ENCODE results near the gene SCAMP5. TPM values are rescaled to one million over a fixed set of nuclear protein-coding genes. Genes with fewer than 3 reads are reported as not detected.

SCAMP5 gene
- total RNA-seq, 4 donors from 2014 or later: 7.6 to 16.7 (median 10.1) TPM

DNA sequence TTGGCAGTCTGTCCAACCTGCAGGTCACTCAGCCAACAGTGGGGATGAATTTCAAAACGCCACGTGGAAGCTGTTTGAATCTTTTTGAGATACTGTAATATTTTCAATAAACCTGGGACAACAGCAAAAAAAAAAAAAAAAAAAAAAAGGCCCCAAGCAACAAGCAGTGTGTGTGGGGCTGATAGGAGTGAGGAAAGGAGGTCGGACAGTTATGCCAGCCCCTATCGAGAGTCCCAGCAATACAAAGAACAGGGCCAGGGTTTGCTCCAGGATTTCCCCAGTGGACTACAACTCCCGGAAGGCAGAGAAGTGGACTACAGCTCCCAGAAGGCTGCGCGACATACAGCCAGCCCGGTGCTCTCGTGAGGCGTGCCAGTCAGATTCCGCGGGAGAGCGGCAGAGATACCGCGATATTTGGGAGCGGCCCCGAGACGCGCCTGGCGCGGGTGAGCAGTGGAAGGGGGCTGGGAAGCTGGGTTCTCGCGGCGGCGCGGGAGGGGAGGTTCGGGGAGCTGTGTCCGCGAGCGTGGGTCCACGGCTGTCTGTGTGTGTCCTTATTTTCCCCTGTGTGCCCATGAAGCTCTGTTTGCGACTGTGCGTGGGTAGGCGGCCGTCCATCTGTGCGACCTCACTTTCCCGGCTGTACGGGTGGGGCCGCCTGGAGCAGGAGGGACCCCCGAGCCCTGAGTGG is 28.0 kb downstream of the SCAMP5 start, which contains the start of gene PPCDC:
TSS of gene PPCDC (plus strand) at position 410 of the 691 bp plus-strand sequence. CDS start 4,729 bp downstream, outside the sequence.
- Histone ChIP-seq H3K27me3 (no peaks in the 10 kb centered on the region), H3K27ac (peak within 1 kb of the TSS; percentile 58 to 84 (median 77)), H3K36me3 (no peaks in the 10 kb centered on the region), H3K4me3 (replicated peaks in 1 of 3) (peak within 1 kb of the TSS; percentile 38 to 70 (median 58)), H3K9me3 (no peaks in the 10 kb centered on the region), H3K4me1 (peaks cover 5 to 12% of the 10 kb centered on the region in 2 donors)
- DNase-seq: peak; percentile 97 to 98
- TF ChIP-seq, protein P1, sequence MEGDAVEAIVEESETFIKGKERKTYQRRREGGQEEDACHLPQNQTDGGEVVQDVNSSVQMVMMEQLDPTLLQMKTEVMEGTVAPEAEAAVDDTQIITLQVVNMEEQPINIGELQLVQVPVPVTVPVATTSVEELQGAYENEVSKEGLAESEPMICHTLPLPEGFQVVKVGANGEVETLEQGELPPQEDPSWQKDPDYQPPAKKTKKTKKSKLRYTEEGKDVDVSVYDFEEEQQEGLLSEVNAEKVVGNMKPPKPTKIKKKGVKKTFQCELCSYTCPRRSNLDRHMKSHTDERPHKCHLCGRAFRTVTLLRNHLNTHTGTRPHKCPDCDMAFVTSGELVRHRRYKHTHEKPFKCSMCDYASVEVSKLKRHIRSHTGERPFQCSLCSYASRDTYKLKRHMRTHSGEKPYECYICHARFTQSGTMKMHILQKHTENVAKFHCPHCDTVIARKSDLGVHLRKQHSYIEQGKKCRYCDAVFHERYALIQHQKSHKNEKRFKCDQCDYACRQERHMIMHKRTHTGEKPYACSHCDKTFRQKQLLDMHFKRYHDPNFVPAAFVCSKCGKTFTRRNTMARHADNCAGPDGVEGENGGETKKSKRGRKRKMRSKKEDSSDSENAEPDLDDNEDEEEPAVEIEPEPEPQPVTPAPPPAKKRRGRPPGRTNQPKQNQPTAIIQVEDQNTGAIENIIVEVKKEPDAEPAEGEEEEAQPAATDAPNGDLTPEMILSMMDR (IDR thresholded peaks at IDR 0.05): no peak
- peak in 1 of 2 donors; percentile 82 for TF ChIP-seq POLR2A (IDR thresholded peaks at IDR 0.05)
- WGBS, 2 donors: 5 to 6% methylated on average over 27 to 36 of the region's 40 CpGs
- intact Hi-C loops (cut with DNase I): no loop called here

DNA sequence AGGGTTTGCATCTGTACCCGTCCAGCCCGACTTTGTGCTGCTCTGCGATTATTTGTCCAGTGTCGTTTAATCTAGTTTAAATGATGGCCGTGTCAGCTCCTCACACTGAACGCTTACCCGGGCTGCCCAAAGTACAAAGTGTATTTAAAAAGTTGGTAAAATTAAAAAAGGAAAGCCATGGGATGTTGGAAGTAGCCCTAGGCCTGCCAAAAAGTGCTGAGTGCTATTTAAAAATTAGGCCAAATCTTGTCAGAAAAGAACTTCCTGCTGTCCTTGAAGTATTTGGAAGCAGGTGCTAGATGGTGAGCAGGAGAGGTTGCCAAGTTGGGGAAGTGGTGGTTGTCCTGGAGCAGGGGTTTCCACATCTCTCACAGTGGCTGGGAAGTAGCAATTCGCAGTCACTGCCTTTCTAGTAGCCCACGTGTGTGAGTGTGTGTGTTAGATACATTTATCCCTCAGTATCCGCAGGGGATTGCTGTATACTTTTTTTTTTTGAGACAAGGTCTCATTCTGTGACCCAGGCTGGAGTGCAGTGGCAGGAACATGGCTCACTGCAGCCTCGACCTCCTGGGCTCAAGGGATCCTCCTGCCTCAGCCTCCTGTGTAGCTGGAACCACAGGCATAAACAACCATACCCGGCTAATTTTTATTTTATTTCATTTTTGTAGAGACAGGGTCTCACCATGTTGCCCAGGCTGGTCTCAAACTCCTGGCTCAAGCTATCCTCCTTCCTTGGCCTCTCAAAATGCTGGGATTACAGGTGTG is 28.7 kb downstream of the SCAMP5 start:
- no peaks in the 10 kb centered on the region for H3K9me3 ChIP-seq
- H3K36me3 ChIP-seq: no peaks in the 10 kb centered on the region
- peaks cover 9 to 16% of the 10 kb centered on the region in 2 donors for H3K4me1 ChIP-seq
- H3K27me3 ChIP-seq: no peaks in the 10 kb centered on the region
- H3K4me3 ChIP-seq (replicated peaks in 1 of 3): peak overlapping the region; percentile 38 to 70 (median 58)
- intact Hi-C loops (cut with DNase I): no loop called here
- no peak for TF ChIP-seq POLR2A (IDR thresholded peaks at IDR 0.05)
- TF ChIP-seq, protein P1 (IDR thresholded peaks at IDR 0.05): no peak
- peak; percentile 43 to 46 for DNase-seq
- WGBS, 2 donors: 14 to 15% methylated on average over 12 of the region's 12 CpGs
- H3K27ac ChIP-seq: peak overlapping the region; percentile 58 to 84 (median 77)

DNA sequence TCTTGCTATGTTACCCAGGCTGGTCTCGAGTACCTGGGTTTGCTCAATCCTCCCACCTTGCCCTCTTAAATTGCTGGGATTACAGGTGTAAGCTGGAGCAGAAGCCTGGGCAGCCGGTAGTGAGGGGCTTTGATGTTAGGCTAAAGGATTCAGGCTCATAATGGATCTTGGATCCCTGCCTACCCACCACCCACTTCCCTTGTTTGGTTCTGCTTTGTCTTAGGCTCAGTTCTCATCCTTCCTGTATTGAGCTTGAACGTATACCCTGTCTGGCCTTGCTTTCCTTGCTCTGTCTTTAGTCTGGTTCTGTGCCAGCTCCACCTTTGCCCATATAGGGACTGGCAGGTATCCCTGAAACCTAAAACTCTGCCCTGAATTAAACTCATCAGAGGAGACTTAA is 29.7 kb downstream of the SCAMP5 start:
- TF ChIP-seq POLR2A (IDR thresholded peaks at IDR 0.05): no peak
- TF ChIP-seq, protein P1 (IDR thresholded peaks at IDR 0.05): no peak
- Histone ChIP-seq H3K9me3 (no peaks in the 10 kb centered on the region), H3K4me3 (replicated peaks in 1 of 3) (no peak overlapping the region), H3K4me1 (peaks cover 13 to 26% of the 10 kb centered on the region in 2 donors), H3K27me3 (no peaks in the 10 kb centered on the region), H3K36me3 (no peaks in the 10 kb centered on the region), H3K27ac (no peak overlapping the region)
- DNase-seq: no peak
- intact Hi-C loops (cut with DNase I): no loop called here
- 81 to 89% methylated on average over 3 of the region's 3 CpGs for WGBS, 2 donors

DNA sequence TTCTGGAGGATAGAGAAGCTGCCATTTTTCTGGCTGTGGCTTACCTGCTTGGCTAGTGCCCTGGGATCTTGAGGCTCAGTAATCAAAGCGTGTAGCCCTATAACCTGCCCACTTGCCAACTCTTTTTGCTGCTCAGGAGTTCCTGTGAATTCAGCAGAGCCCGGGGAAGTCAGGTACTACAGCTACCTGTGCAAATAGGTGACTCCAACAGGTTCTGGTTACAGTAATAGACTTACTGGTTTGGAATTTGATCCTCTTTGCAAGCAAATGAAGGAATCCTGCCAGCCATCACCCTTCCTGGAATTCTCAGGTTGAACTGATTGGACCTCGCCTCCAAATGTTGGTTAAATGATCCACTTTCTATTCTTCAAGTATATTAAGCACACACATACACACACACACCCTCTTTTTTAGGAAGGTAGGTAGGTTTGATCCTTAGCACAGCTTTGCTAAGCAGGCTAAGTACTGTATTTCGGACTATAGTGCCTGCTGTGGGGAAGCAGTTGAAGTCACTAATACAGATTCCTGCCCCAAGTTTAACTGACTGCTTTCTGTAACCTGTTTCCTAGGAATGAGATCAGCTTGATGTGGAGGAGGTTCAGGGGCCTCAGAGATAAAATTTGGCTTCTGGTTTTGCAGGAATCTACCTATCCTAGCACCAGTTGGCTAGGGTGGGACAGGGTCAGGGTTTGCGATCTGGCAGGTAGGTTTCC is 30.3 kb downstream of the SCAMP5 start:
- Histone ChIP-seq H3K27ac (no peak overlapping the region), H3K4me1 (peaks cover 13 to 30% of the 10 kb centered on the region in 2 donors), H3K36me3 (no peaks in the 10 kb centered on the region), H3K4me3 (replicated peaks in 1 of 3) (no peak overlapping the region), H3K9me3 (no peaks in the 10 kb centered on the region), H3K27me3 (no peaks in the 10 kb centered on the region)
- intact Hi-C loops (cut with DNase I): no loop called here
- TF ChIP-seq POLR2A (IDR thresholded peaks at IDR 0.05): no peak
- TF ChIP-seq, protein P1 (IDR thresholded peaks at IDR 0.05): no peak
- WGBS, 2 donors: 93 to 97% methylated on average over 5 of the region's 5 CpGs
- DNase-seq: no peak
